Stimulated activated CD4-positive, alpha-beta T cell treated with anti-CD3 and anti-CD28 coated beads, TNF-alpha, amount 100 ng/mL, for 1 hour (primary cell): ENCODE data around the gene OR52A1.
A peak's percentile ranks its signal among the peaks of the same experiment; 100 is the strongest.

ENCODE experiments used
- DNase-seq, 3 donors: peaks; one replicate each; pipeline ENCODE4 v3.0.0-alpha.2; 2020; ENCODE audit warnings: low read depth in 3 of 3, low spot score in 1 of 3

The OR52A1 gene

DNA sequence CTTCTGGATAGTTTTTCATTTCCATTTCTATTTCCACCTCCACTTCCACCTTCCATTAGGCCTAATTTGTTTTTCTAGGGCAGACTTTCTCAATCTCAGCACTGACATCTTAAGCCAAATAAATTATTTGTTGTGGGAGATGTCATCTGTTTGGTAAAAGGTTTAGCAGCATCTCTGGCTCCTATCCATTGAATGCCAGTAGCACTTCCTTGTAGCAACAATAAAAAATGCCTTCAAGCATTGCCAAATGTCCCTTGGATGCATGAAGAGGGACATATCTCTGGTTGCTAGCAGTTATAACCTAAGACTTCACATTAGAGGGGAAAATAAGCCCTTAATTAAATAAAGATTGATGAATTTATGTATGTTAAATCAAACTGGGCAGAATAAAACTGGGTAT is 18.3 kb downstream of the OR52A1 start:
- no peak for DNase-seq

DNA sequence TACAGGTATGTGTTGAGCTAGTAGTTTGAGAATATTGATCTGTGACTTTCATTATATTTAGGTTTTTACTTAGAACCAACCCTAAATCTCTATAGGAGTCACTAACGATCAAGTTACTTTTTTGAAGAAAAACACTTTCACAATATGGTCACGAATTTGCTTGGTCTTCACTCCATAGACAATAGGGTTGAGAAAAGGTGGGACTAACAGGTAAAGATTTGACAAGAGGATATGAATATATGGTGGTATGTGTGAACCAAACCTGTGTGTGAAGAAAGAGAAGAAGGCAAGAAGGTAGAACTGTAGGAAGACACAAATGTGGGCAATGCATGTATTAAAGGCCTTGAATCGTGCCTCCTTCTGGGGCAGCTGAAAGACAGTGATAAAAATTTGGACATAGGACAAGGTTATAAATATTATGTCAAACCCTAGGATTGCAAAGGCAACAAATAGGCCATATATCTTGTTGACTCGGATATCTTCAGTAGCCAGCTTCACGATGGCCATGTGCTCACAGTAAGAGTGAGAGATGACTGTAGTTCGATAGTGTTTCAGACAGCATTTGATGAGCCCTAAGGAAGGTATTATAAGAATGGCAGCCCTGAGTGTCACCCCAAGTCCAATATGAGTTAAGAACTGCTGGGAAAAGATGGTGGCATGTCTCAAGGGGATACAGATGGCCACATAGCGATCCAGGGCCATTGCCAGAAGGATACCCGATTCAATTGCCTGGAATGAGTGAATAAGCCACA is 22.8 kb downstream of the OR52A1 start:
- no peak for DNase-seq

DNA sequence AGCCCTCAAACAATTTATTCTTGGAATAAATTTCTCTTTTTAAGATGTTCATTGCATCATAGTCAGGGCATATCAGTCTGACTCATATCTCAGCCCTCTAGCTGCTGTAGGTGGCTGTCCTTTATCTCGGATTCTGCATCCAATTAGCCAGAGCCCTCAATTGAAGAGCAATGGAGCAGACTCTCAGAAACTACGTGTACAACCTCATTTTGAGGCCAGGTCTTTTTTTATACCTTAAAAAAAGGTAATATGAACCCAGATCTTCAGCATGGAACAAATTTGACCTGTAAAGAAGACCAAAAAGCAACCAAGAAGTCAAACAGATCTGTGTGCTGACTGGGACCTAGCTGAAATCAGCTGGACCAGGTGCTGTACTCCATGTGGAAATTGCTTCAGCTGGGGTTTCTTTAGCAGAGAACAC is 25.1 kb downstream of the OR52A1 start:
- no peak for DNase-seq

DNA sequence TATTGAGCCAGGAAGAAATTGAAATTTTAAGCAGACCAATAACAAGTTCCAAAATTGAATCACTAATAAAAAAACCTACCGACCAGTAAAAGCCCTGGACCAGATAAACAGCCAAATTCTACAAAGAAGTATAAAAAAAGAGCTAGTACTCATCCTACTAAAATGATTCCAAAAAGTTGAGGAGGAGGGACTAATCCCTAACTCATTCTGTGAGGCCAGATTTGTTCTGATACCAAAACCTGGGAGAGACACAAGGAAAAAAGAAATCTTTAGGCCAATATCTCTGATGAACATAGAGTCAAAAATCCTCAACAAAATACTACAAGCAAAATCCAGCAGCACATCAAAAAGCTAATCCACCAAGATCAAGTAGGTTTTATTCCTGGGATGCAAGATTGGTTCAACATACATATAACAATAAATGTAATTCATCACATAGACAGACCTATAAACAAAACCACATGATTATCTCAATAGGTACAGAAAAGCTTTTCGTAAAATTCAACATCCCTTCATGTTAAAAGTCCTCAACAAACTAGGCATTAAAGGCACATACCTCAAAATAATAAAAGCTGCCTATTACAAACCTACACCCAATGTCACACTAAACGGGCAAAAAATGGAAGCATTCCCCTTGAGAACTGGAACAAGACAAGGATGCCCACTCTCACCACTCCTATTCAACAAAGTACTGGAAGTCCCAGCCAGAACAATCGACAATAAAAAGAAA is 29.5 kb downstream of the OR52A1 start:
- DNase-seq = no peak

DNA sequence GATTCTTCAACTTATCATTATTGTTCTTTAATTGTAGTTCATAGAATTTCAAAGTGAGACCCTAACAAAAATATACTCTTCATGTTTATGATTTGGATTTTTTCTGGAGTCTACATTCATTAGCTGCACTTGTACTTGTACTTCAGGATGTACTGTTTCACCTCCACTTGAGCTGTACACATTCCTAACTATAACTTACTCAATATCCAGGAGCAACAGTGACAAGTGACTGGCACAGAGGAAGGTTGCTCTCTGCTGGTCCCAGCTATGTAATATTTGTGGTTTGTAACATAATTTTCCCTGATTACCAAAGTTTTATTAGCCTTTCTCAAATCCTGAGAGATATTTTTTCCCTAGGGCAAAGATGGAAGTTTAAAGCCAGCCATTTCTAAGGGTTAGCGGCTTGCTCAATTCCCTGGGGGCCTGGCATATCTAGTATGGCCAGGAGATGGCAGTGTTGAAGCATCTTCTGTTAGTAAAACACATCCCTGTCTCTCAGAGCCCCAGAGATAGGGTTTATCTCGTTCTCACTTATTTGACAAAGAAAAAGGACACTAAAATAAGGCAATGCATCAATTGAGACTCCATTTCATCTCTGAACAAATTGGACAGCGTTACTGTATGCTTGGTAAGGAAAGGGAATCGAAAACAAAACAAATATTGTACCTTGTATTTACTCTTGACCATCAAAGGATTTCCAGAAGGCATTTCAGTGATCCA is 30.6 kb downstream of the OR52A1 start:
- DNase-seq = peak in 1 of 3 donors; percentile 12

DNA sequence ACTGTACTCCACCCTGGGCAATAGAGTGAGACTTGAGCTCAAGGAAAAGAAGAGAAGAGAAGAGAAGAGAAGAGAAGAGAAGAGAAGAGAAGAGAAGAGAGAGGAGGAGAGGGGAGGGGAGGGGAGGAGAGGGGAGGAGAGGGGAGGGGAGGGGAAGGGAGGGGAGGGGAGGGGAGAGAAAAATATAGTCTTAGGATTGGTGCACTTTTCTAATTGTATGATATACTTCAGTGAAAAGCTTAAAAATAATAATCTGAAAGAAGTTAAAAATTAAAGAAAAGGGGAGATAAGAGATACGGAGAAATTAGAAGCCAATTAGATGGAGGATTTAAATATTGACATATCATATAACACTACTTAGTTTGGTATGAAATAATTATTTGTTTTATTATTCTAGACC is 35.7 kb downstream of the OR52A1 start:
- no peak for DNase-seq

DNA sequence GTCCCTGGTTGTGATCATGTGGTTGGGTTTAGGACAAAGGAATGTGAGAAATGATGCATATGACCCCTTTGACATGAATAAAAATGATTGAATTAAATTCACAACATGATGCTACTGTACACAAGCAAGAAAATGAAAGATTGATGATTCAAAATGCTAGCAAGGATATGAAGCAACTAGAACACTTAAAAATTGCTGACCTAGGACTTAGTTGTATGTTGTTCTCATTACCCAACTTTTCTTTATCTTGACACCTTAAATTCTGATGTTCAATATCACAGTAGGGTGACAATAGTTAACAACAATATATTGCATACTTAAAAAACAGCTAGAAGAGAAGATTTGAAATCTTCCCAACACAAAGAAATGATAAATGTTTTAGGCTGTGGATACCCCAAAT is 37.0 kb downstream of the OR52A1 start:
- DNase-seq = no peak

DNA sequence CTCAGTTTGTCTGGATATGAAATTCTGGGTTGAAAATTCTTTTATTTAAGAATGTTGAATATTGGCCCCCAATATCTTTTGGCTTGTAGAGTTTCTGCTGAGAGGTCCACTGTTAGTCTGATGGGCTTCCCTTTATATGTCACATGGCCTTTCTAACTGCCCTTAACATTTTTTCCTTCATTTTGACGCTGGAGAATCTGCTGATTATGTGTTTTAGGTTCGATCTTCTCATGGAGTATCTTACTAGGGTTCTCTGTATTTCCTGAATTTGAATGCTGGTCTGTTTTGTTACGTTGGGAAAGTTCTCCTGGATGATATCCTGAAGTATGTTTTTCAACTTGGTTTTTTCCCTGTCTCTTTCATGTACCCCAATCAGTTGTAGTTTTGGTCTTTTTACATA is 39.2 kb downstream of the OR52A1 start:
- DNase-seq = no peak

DNA sequence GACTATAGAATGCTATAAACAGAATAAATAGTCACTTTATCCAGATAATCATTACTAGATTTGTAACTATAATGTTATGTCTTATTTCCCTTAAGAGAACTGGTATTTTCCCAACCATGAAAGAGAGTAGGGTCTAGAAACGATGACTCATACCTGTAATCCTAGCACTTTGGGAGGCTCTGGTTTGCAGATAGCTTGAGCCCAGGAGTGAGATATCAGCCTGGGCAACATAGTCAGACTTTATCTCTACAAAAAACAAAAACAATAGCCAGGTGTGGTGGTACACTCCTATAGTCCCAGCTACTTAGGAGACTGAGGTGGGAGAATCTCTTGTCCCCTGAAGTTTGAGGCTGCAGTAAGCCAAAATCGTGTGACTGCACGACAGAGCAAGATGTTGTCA is 47.3 kb downstream of the OR52A1 start:
- no peak for DNase-seq

DNA sequence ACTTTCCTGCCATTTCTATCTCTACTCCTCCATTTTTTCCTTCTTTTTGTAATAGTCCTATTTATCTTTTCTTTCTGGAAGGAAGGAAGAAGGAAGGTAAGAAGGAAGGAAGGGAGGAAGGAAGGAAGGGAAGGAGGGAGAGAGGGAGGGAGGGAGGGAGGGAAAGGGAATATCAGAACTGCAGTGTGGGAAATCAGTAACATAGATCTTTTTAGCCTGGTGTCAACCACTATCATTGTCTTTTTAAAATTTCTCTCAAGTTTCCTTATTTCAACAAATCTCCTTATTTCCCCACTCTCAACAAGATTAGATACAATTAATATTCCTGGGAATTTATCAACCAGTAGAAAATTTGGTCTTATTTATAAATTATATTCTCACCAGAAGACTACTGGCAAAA is 51.5 kb downstream of the OR52A1 start:
- no peak for DNase-seq

DNA sequence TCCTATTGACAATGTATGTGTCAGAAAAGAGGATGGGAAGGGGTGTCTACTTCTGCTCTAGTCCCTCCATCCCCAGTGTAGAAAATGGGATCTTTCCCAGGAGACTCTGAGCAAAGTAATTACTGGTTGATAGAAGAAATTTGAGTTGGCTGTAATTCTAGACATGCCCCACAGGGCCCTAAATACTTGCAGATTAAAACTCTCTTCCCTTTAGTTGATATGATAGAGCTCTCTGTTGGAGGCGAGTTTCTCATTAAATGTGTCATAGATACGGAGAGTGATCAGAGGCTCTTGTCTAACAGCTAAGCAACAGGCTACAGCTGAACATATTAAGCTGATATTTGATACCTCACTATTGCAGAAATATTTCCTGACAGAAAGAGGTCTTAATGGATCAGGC is 52.3 kb downstream of the OR52A1 start:
- DNase-seq = no peak

DNA sequence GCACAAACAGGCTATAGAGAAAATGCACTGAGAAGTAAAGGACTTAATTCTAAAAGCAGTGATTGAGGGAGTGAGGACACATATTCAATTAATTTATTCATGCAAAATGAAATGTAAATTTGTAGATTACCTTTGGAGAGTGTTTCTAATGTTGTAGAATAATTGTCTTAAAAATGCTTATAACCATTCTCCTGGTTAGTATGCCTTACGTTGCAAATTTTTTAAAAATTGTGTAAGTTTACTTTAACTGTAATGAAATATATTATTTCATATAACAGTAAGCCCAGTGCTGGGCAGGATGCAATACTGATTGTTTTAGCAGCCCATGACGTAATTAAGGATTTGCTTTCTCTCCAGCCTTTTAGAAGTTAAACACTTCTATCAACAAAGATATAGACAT is 58.5 kb downstream of the OR52A1 start:
- no peak for DNase-seq
